HepG2 (cell line): Measurements from ENCODE around the gene EZH2. TPM values are rescaled to one million over a fixed set of nuclear protein-coding genes. Genes with fewer than 3 reads are reported as not detected.

Experiments used
- ATAC-seq: fragments of 200-7000 bp; cut with Tn5 transposase; 3 replicates; pipeline ENCODE4 v1.9.1; 2020; ENCODE audit warnings: mild to moderate bottlenecking, moderate library complexity
- BruUV-seq: library from RNA; stranded (reverse); fragments of 400-500 nt; replicated peaks from 2 replicates; lab custom pipeline; 2021; lab: Mats Ljungman, UMichigan
- CTCF ChIA-PET: fragments of 300-600 bp; formaldehyde crosslinking; extraction: SDS; loops from one replicate; lab custom pipeline; 2021; ENCODE audit warnings: low total read pairs, inconsistent platforms, low intra/inter-chr PET ratio; lab: Yijun Ruan, JAX
- POLR2A ChIA-PET: fragments of 350-600 bp; sonication (Branson Sonifier 250); formaldehyde crosslinking; loops from one replicate; lab custom pipeline; 2020; ENCODE audit warnings: antibody characterized with exemption, inconsistent platforms; lab: Yijun Ruan, JAX
- DNase-seq: peaks from one replicate; pipeline ENCODE4 v3.0.0-alpha.2; 2015; ENCODE audit warnings: low spot score
- FAIRE-seq: peaks from 3 replicates; lab custom pipeline; 2011; peaks lifted over from hg19 to GRCh38; lab: Jason Lieb, UNC
- H2AFZ ChIP-seq: one replicate; pipeline ENCODE4 v1.6.1; 2011; ENCODE audit warnings: low read length, inconsistent platforms
- H3K27ac ChIP-seq: fragments of 300-600 bp; 3 replicates; pipeline ENCODE4 v1.8.0; 2011; ENCODE audit warnings: mixed run types, mild to moderate bottlenecking, mixed read lengths, low read length, inconsistent platforms; ENCODE audit not compliant: insufficient read depth; ENCODE audit errors: extremely low read length
- H3K27me3 ChIP-seq, 2 experiments: fragments of 200-600 bp in 1 of 2; 2 replicates in 1 of 2; 3 replicates in 1 of 2; pipeline versions ENCODE4 v1.6.0 to v1.8.0; 2011; ENCODE audit warnings: low read length in 2 of 2, mild to moderate bottlenecking in 2 of 2, moderate library complexity in 2 of 2, inconsistent platforms in 1 of 2; ENCODE audit not compliant: insufficient read depth in 2 of 2, control insufficient read depth in 1 of 2
- H3K36me3 ChIP-seq, 2 experiments: fragments of 200-600 bp in 1 of 2; replicated peaks in 1 of 2; 2 replicates in 1 of 2; 3 replicates in 1 of 2; pipeline versions ENCODE4 v1.5.1 to v1.8.0; 2011; ENCODE audit warnings: low read length in 2 of 2, inconsistent platforms in 1 of 2; ENCODE audit not compliant: insufficient read depth in 2 of 2, control insufficient read depth in 1 of 2
- H3K4me1 ChIP-seq: 2 replicates; pipeline ENCODE4 v1.5.1; 2012; ENCODE audit warnings: low read length, inconsistent platforms; ENCODE audit not compliant: insufficient read depth
- H3K4me2 ChIP-seq: 2 replicates; pipeline ENCODE4 v1.6.0; 2011; ENCODE audit warnings: low read depth, low read length, inconsistent platforms
- H3K4me3 ChIP-seq, 3 experiments: fragments of 200-600 bp in 1 of 3; sonication (generic), shearing (Covaris generic) in 1 of 3; replicated peaks in 1 of 3; 2 replicates each; pipeline ENCODE4 v1.5.1; 2011 to 2016; ENCODE audit warnings: low read length in 3 of 3, inconsistent platforms in 2 of 3, low read depth in 2 of 3, mild to moderate bottlenecking in 2 of 3, control low read depth in 1 of 3, mixed read lengths in 1 of 3; ENCODE audit not compliant: insufficient read depth in 1 of 3
- H3K79me2 ChIP-seq: one replicate; pipeline ENCODE4 v1.6.1; 2011; ENCODE audit warnings: low read length, inconsistent platforms; ENCODE audit not compliant: insufficient read depth
- H3K9ac ChIP-seq: 2 replicates; pipeline ENCODE4 v1.6.0; 2011; ENCODE audit warnings: mild to moderate bottlenecking, low read depth, low read length, inconsistent platforms; ENCODE audit not compliant: insufficient read depth
- H3K9me3 ChIP-seq: 2 replicates; pipeline ENCODE4 v1.5.1; 2012; ENCODE audit warnings: mild to moderate bottlenecking, low read length
- H4K20me1 ChIP-seq: 2 replicates; pipeline ENCODE4 v1.6.0; 2011; ENCODE audit warnings: inconsistent platforms, mild to moderate bottlenecking, low read length, moderate library complexity; ENCODE audit not compliant: insufficient read depth
- CBX2 ChIP-seq, 2 experiments: fragments of 200-600 bp in 1 of 2; sonication (generic); formaldehyde crosslinking in 1 of 2; IDR thresholded peaks; 2 replicates each; pipeline versions ENCODE4 v1.7.0 to v1.8.1; 2018 to 2022; ENCODE audit warnings: low read depth in 2 of 2, low read length in 1 of 2, mild to moderate bottlenecking in 1 of 2, missing genetic modification reagents in 1 of 2
- DNMT1 ChIP-seq: sonication (generic); formaldehyde crosslinking; IDR thresholded peaks from 2 replicates; pipeline ENCODE4 v1.5.1; 2020; ENCODE audit warnings: mild to moderate bottlenecking, missing genetic modification reagents
- KDM4B ChIP-seq: sonication (generic); formaldehyde crosslinking; IDR thresholded peaks from 2 replicates; pipeline ENCODE4 v1.4.0; 2020; ENCODE audit warnings: missing genetic modification reagents
- MEIS1 ChIP-seq: sonication (generic); formaldehyde crosslinking; IDR thresholded peaks from 2 replicates; pipeline ENCODE4 v1.9.0; 2021; ENCODE audit warnings: mild to moderate bottlenecking, missing genetic modification reagents, moderate library complexity, borderline replicate concordance
- POLR2A ChIP-seq, 2 experiments: IDR thresholded peaks; 2 replicates each; pipeline ENCODE4 v1.6.1; 2011; ENCODE audit warnings: low read depth in 2 of 2, low read length in 2 of 2, mild to moderate bottlenecking in 1 of 2, moderate library complexity in 1 of 2; ENCODE audit not compliant: insufficient read depth in 1 of 2
- TAF15 ChIP-seq: fragments of 200-400 bp; formaldehyde crosslinking; IDR thresholded peaks from one replicate; pipeline ENCODE4 v1.6.1; 2018; ENCODE audit warnings: mild to moderate bottlenecking, low read depth, low read length; ENCODE audit not compliant: poor library complexity, severe bottlenecking
- ZFP36L1 ChIP-seq: sonication (generic); formaldehyde crosslinking; IDR thresholded peaks from 2 replicates; pipeline ENCODE4 v1.8.0; 2022; ENCODE audit warnings: mild to moderate bottlenecking, missing genetic modification reagents, moderate library complexity
- ZNF274 ChIP-seq: sonication (generic); formaldehyde crosslinking; IDR thresholded peaks from 2 replicates; pipeline ENCODE4 v1.5.1; 2020; ENCODE audit warnings: mild to moderate bottlenecking, missing genetic modification reagents
- ZNF333 ChIP-seq: sonication (generic); formaldehyde crosslinking; IDR thresholded peaks from 2 replicates; pipeline ENCODE4 v1.4.0; 2020; ENCODE audit warnings: mild to moderate bottlenecking, missing genetic modification reagents, borderline replicate concordance
- ZNF343 ChIP-seq: sonication (generic); formaldehyde crosslinking; IDR thresholded peaks from 2 replicates; pipeline ENCODE4 v1.4.0; 2020; ENCODE audit warnings: mild to moderate bottlenecking, missing genetic modification reagents
- ZNF350 ChIP-seq: sonication (generic); formaldehyde crosslinking; IDR thresholded peaks from 2 replicates; pipeline ENCODE4 v1.4.0; 2020; ENCODE audit warnings: mild to moderate bottlenecking, low read depth, missing genetic modification reagents, borderline replicate concordance
- ZNF431 ChIP-seq: sonication (generic); formaldehyde crosslinking; IDR thresholded peaks from 2 replicates; pipeline ENCODE4 v1.9.0; 2022; ENCODE audit warnings: missing genetic modification reagents, low read depth, mild to moderate bottlenecking, borderline replicate concordance
- ZNF746 ChIP-seq: sonication (generic); formaldehyde crosslinking; IDR thresholded peaks from 2 replicates; pipeline ENCODE4 v1.8.0; 2022; ENCODE audit warnings: mild to moderate bottlenecking, missing genetic modification reagents
- WGBS: methylation state at CpG from one replicate; pipeline ENCODE4 v1.1.6; 2017; ENCODE audit warnings: low lambda C conversion rate; 5-methylcytosine and 5-hydroxymethylcytosine counted together
- in situ Hi-C: cut with HindIII; loops from 2 replicates; pipeline ENCODE4 v1.10.0; 2017; ENCODE audit warnings: low pct_unique_long_range_greater_than_20kb; ENCODE audit not compliant: extremely low pct_ligation_motif_present
- intact Hi-C: fragments of 100-400 bp; cut with micrococcal nuclease; formaldehyde crosslinking; loops from one replicate; pipeline ENCODE4 v1.10.0; 2022; ENCODE audit not compliant: unreplicated experiment
- polyA plus RNA-seq, 8 experiments: library from polyadenylated mRNA; depleted of rRNA in 3 of 8; stranded (reverse) in 7 of 8; unstranded in 1 of 8; fragments of >200 nt; fragmentation: Illumina TruSeq in 4 of 8; extraction: Trizol in 4 of 8; gene quantifications; 2 replicates each; pipeline versions ENCODE4 v1.2.1 to v1.2.3, GENCODE V29; 2011 to 2016; ENCODE audit warnings: low read depth in 4 of 8, missing spikeins in 1 of 8, mixed read lengths in 1 of 8; ENCODE audit not compliant: insufficient read depth in 1 of 8
- total RNA-seq, 5 experiments: library from RNA; depleted of rRNA; stranded (reverse); fragments of >200 nt; fragmentation: Illumina TruSeq; extraction: Trizol; gene quantifications; 2 replicates each; pipeline ENCODE4 v1.2.3, GENCODE V29; 2016; ENCODE audit warnings: low read depth in 1 of 5
- TF ChIP-seq, protein P1 (sequence below): sonication (generic); formaldehyde crosslinking; IDR thresholded peaks from 2 replicates; pipeline ENCODE4 v1.4.0; 2020; ENCODE audit warnings: missing genetic modification reagents
- TF ChIP-seq, protein P2 (sequence below): sonication (generic); formaldehyde crosslinking; IDR thresholded peaks from 2 replicates; pipeline ENCODE4 v1.9.0; 2022; ENCODE audit warnings: missing genetic modification reagents, mild to moderate bottlenecking, borderline replicate concordance
- TF ChIP-seq, protein P3 (sequence below): sonication (generic); formaldehyde crosslinking; IDR thresholded peaks from 2 replicates; pipeline ENCODE4 v1.4.0; 2020; ENCODE audit warnings: missing genetic modification reagents

EZH2 gene
- total and polyA plus RNA-seq, 2 of the 13 experiments (the other 11 are each of a cell fraction or from before 2014, with no cell fraction given), result 26.0 to 34.3 TPM

DNA sequence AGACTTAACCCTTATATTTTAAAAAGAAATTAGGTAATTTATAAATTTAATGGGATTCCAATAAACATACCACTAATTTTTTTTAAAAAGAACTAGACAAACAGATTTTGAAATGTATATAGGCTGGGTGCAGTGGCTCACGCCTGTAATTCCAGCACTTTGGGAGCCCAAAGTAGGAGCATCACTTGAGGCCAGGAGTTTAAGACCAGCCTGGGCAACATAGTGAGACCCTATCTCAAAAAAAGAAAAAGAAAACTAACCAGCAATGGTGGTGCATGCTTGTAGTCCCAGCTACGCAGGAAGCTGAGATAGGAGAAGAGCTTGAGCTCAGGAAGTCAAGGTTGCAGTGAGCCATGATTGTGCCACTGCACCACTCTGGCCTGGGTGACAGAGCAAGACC, 62.7 kb downstream of the EZH2 start:
- no peak for ATAC-seq
- in situ Hi-C loops, result no loop called here
- Histone ChIP-seq H3K27me3 (no peaks in the 10 kb centered on the region), H3K27ac (no peak overlapping the region), H3K79me2 (no peaks in the 10 kb centered on the region), H3K36me3 (peaks cover 3 to 49% of the 10 kb centered on the region in 2 experiments), H2AFZ (no peak overlapping the region), H3K9ac (no peak overlapping the region), H3K9me3 (no peaks in the 10 kb centered on the region), H3K4me2 (no peak overlapping the region)
- intact Hi-C loops, result no loop called here
- ChIA-PET CTCF (no interaction called here), POLR2A (no interaction called here)
- BruUV-seq, result no TSS peak
- 100% methylated on average over 2 of the region's 2 CpGs for WGBS
- TF ChIP-seq ZFP36L1 (CRISPR knock-in tag) (no peak), CBX2 (IDR thresholded peaks at IDR 0.05; ENCODE audit: low read depth, low read length) (no peak), CBX2 (CRISPR knock-in tag; IDR thresholded peaks at IDR 0.05; ENCODE audit: low read depth) (no peak), ZNF746 (CRISPR knock-in tag) (no peak), ZNF343 (CRISPR knock-in tag) (no peak), TAF15 (no peak), ZNF350 (CRISPR knock-in tag) (no peak), POLR2A (IDR thresholded peaks at IDR 0.05; ENCODE audit: insufficient read depth in 1 of 2, low read depth in 2 of 2, low read length in 2 of 2) (no peak), ZNF431 (CRISPR knock-in tag) (no peak), ZNF274 (CRISPR knock-in tag) (no peak), KDM4B (no peak), ZNF333 (CRISPR knock-in tag) (no peak), MEIS1 (CRISPR knock-in tag) (no peak), DNMT1 (CRISPR knock-in tag) (no peak)
- TF ChIP-seq, protein P1, sequence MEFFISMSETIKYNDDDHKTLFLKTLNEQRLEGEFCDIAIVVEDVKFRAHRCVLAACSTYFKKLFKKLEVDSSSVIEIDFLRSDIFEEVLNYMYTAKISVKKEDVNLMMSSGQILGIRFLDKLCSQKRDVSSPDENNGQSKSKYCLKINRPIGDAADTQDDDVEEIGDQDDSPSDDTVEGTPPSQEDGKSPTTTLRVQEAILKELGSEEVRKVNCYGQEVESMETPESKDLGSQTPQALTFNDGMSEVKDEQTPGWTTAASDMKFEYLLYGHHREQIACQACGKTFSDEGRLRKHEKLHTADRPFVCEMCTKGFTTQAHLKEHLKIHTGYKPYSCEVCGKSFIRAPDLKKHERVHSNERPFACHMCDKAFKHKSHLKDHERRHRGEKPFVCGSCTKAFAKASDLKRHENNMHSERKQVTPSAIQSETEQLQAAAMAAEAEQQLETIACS (CRISPR knock-in tag), result no peak
- TF ChIP-seq, protein P2, sequence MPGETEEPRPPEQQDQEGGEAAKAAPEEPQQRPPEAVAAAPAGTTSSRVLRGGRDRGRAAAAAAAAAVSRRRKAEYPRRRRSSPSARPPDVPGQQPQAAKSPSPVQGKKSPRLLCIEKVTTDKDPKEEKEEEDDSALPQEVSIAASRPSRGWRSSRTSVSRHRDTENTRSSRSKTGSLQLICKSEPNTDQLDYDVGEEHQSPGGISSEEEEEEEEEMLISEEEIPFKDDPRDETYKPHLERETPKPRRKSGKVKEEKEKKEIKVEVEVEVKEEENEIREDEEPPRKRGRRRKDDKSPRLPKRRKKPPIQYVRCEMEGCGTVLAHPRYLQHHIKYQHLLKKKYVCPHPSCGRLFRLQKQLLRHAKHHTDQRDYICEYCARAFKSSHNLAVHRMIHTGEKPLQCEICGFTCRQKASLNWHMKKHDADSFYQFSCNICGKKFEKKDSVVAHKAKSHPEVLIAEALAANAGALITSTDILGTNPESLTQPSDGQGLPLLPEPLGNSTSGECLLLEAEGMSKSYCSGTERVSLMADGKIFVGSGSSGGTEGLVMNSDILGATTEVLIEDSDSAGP (CRISPR knock-in tag), result no peak
- TF ChIP-seq, protein P3, sequence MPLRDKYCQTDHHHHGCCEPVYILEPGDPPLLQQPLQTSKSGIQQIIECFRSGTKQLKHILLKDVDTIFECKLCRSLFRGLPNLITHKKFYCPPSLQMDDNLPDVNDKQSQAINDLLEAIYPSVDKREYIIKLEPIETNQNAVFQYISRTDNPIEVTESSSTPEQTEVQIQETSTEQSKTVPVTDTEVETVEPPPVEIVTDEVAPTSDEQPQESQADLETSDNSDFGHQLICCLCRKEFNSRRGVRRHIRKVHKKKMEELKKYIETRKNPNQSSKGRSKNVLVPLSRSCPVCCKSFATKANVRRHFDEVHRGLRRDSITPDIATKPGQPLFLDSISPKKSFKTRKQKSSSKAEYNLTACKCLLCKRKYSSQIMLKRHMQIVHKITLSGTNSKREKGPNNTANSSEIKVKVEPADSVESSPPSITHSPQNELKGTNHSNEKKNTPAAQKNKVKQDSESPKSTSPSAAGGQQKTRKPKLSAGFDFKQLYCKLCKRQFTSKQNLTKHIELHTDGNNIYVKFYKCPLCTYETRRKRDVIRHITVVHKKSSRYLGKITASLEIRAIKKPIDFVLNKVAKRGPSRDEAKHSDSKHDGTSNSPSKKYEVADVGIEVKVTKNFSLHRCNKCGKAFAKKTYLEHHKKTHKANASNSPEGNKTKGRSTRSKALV (CRISPR knock-in tag), result no peak
- TF ChIP-seq, all 625 proteins: peak for 0
- no peak for FAIRE-seq
- DNase-seq, result no peak
- H3K4me1 ChIP-seq, result no peaks in the 10 kb centered on the region
- H4K20me1 ChIP-seq, result no peaks in the 10 kb centered on the region
- no peak overlapping the region for H3K4me3 ChIP-seq
